ENCODE measurements around the gene HSPBP1.

The HSPBP1 gene

GRCh38 chr19:55229789-55230182, 50.1 kb downstream of the HSPBP1 start (continued):
- no peak for TF ChIP-seq ZNF114 (tag by site-specific recombination; IDR thresholded peaks at IDR 0.05)
- TF ChIP-seq ZNF280C (tag by site-specific recombination; IDR thresholded peaks at IDR 0.05), result no peak
- TF ChIP-seq ZNF624 (tag by site-specific recombination; IDR thresholded peaks at IDR 0.05), result no peak
- TF ChIP-seq ZNF350 (tag by site-specific recombination; IDR thresholded peaks at IDR 0.05), result no peak

- Histone ChIP-seq H3K4me3 (ENCODE audit: low read depth, low read length) (no peak overlapping the region), H3K36me3 (ENCODE audit: control insufficient read depth in 2 of 2, insufficient read depth in 1 of 2, low read length in 2 of 2) (peaks cover 4 to 72% of the 10 kb centered on the region in 2 experiments; a peak in 2 of 3 replicates), H3K27ac (ENCODE audit: extremely low read depth, low read depth, low read length) (no peak overlapping the region), H3K9me3 (ENCODE audit: control insufficient read depth, insufficient read depth, low read depth, low read length) (no peaks in the 10 kb centered on the region), H3K4me1 (ENCODE audit: control insufficient read depth, insufficient read depth, low read length) (no peaks in the 10 kb centered on the region)
- ChIA-PET CTCF (no interaction called here), POLR2A (no interaction called here)
- TF ChIP-seq ZSCAN30 (tag by site-specific recombination; IDR thresholded peaks at IDR 0.05), result no peak
- no peak for TF ChIP-seq PRDM6 (tag by site-specific recombination; IDR thresholded peaks at IDR 0.05)
- no peak for TF ChIP-seq BCL11B (tag by site-specific recombination; IDR thresholded peaks at IDR 0.05; ENCODE audit: low read depth)
- no peak for TF ChIP-seq GFI1B (tag by site-specific recombination; IDR thresholded peaks at IDR 0.05)
- TF ChIP-seq ZNF239 (tag by site-specific recombination; IDR thresholded peaks at IDR 0.05), result no peak
- TF ChIP-seq ZNF155 (tag by site-specific recombination; IDR thresholded peaks at IDR 0.05), result no peak
Measured at GRCh38 chr19:55229145-55229788, 50.6 kb downstream of the HSPBP1 start.

- Histone ChIP-seq H3K4me3 (ENCODE audit: low read depth, low read length) (no peak within 1 kb of the TSS), H3K27ac (ENCODE audit: extremely low read depth, low read depth, low read length) (no peak within 1 kb of the TSS), H3K9me3 (ENCODE audit: control insufficient read depth, insufficient read depth, low read depth, low read length) (no peaks in the 10 kb centered on the region), H3K36me3 (ENCODE audit: control insufficient read depth in 2 of 2, insufficient read depth in 1 of 2, low read length in 2 of 2) (peaks cover 0 to 69% of the 10 kb centered on the region in 2 experiments; a peak in 2 of 3 replicates), H3K4me1 (ENCODE audit: control insufficient read depth, insufficient read depth, low read length) (no peaks in the 10 kb centered on the region)
- TF ChIP-seq ZNF623 (tag by site-specific recombination; IDR thresholded peaks at IDR 0.05), result no peak
- no peak for TF ChIP-seq ZBTB44 (tag by site-specific recombination; IDR thresholded peaks at IDR 0.05)
- TF ChIP-seq ZNF148 (tag by site-specific recombination; IDR thresholded peaks at IDR 0.05; ENCODE audit: borderline replicate concordance), result no peak
- no peak for TF ChIP-seq HOXC10 (CRISPR knock-in tag; IDR thresholded peaks at IDR 0.05)
- no peak for TF ChIP-seq ZSCAN18 (tag by site-specific recombination; IDR thresholded peaks at IDR 0.05)
- no peak for TF ChIP-seq KLF10 (tag by site-specific recombination; IDR thresholded peaks at IDR 0.05)
- TF ChIP-seq ZNF433 (tag by site-specific recombination; IDR thresholded peaks at IDR 0.05; ENCODE audit: low read depth), result no peak
- TF ChIP-seq ZNF133 (tag by site-specific recombination; IDR thresholded peaks at IDR 0.05), result no peak
- no peak for TF ChIP-seq KLF7 (tag by site-specific recombination; IDR thresholded peaks at IDR 0.05; ENCODE audit: borderline replicate concordance)
- no peak for TF ChIP-seq ZNF239 (tag by site-specific recombination; IDR thresholded peaks at IDR 0.05)
- TF ChIP-seq ZBTB8A (tag by site-specific recombination; IDR thresholded peaks at IDR 0.05), result no peak
- no peak for TF ChIP-seq ZNF37A (tag by site-specific recombination; IDR thresholded peaks at IDR 0.05)
- CTCF ChIA-PET, result interaction anchor here (0.7 kb wide), 2 partner anchors 15 to 189 kb away, joined by 3 read pairs; no protein-coding TSS in a partner anchor
- POLR2A ChIA-PET, result no interaction called here
Measured at GRCh38 chr19:55228403-55229031, 51.4 kb downstream of the HSPBP1 start, which contains the start of gene TMEM86B. Gene TMEM86B, minus strand, starts transcription at chr19:55228763. Its CDS starts 22 bp downstream, at chr19:55228741.

Measured in HEK293 (cell line).